ENCODE data around the gene FAM120A.

FAM120A gene

DNA sequence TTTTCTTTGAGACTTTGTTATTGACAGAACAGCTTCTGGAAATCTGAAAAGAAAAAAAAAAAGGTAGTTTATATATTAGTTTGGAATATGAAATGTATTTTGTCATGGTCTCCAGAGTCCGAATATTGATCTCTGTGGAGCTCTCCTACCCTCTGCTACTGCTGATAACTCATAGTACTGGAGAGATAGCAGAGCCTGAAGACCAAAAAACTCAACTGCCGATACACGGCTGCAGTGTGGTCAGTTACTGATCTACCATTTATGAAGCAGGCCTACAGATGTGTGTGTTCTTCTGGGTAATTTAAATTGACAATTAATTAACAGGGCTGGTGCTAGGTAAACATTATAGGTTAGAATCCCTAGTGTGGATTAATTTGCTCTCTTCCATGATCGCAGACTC lies 3.8 kb upstream of the FAM120A start:
- DNase-seq = no peak

DNA sequence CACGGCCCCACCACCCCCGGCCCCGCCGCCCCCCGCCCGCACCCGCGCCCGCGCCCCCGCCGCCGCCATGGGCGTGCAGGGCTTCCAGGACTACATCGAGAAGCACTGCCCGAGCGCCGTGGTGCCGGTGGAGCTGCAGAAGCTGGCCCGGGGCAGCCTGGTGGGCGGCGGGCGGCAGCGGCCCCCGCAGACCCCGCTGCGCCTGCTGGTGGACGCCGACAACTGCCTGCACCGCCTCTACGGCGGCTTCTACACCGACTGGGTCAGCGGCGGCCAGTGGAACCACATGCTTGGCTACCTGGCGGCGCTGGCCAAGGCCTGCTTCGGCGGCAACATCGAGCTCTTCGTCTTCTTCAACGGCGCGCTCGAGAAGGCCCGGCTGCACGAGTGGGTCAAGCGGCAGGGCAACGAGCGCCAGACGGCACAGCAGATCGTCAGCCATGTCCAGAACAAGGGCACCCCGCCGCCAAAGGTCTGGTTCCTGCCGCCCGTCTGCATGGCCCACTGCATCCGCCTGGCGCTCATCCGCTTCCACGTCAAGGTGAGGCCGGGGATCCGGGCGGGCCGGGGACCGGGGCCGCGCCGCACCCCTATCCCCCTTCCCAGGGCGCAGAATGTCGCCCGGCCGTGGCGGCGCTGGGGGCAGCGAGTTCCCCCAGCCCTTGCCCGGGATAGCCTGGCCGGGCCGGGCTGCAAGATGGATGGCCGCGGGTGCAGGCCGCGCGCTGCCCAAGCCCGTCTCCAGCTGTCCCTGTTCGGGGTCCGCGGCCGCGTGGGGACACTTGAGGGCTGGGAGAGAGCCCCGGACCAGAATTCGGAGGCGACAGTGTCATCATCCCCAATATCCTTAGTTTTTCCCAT lies 594 bp downstream of the FAM120A start:
- DNase-seq = peak; percentile 71

DNA sequence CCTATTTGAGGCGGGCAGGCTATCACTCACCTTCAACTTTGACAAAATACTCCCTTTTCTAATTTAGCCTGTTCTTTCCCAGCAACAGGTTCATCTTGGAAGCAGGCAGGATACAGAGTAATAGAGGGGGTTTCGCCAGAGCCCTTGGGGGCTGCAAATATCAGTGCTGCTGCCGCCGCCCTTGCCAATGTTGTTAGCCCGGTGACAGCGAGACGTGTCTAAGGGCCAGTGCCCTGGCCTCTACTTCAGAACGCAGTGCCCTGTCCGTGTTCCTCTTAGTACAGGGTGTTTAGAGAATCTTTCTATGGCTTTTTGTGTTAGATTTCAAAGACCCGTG lies 1.2 kb downstream of the FAM120A start:
- DNase-seq = peak; percentile 51

DNA sequence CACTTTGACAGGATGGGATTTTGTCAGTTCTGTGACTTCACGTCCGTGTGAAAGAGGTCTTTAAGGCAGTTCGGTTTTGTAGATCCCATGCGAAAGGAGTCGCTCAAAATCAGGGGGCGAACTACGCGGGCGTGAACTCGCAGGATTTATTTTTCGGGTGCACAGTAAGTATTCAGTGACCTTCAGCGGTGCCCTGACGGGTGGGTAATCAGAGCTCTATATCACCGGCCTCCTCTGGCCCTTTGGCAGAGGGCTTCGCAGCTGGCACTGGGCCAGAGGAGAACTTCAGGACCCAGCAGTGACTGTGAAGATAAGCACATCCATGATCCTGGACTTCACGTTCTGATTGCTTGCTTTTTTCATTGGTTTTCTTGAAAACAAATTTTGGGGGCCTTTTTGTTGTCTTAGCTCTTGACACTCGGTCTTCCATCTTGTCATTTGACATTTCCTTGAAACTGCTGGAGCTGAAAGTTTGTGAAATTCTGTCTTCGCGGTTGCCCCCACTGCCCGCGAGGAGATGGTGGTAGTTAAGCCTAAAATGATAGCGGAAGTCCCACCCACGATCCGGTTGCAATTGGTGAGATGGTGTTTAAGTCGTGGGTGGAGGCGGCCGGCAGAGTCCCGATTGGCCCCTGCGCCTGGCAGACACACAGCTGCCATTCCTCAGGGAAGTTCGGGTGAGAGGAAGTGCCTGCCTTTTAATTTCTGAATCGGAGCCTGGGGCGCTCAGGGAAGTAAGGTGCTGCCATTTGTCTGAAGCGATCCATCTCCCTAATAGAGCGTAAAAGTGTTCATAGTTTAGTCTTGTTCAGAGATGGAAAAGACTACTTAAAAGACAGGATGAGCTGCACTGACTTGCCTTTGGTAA lies 1.8 kb downstream of the FAM120A start, which contains the start of gene FAM120AOS:
FAM120AOS (minus strand) TSS at position 535 of the 868 bp plus-strand sequence. CDS start 872 bp downstream, outside the sequence.
- DNase-seq = peak; percentile 93

DNA sequence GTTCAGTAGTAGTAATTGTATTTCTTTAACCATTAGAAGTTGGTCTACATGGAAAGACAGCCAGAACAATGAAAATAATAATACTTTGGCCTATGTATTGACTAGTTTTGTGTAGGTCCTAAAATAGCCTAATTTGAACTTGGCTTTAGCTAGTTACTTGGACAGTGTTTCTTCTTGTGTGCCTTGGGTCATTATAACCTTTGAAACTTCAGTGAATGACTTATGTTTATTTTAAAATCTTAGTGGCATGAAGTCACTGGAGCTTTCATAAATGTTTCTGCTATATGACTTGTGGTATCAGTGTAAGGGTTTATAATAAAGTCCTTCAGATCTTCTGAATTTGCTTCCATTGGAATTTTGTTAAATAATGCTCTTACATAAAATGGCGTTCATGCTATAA lies 4.5 kb downstream of the FAM120A start:
- DNase-seq = no peak

DNA sequence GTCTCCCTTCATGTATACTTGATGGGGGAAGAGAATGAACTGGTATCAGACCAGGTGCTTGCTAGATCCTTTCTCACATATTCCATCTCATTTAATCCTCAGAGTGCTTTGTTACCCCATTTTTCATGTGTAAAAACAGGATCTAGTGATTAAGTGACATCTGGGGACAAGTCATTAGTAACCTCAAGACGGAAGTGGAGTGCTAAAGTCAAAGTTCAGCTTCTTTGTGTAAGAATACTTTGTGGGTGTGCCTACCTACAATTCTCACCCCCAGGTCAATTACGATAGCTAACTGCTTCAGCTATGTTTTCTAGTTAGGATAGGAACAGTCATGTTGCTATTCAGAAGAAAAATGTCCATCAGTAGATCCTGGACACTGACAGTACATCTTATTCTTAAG lies 5.0 kb downstream of the FAM120A start:
- DNase-seq = no peak

DNA sequence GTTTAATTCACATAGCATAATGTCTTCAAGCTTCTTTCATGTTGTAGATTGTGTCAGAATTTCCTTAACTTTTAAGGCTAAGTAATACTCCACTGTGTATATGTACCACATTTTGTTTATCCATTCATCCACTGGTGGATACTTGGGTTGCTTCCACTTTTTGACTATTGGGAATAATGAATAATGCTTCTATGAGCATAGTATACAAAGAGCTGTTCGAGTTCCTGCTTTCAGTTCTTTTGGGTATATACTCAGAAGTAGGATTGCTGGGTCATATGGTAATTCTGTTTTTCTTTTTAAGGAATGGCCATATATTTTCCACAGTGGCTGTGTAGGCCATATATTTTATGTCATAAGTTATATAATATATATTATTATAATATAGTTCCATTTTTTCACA lies 5.5 kb downstream of the FAM120A start:
- no peak for DNase-seq

DNA sequence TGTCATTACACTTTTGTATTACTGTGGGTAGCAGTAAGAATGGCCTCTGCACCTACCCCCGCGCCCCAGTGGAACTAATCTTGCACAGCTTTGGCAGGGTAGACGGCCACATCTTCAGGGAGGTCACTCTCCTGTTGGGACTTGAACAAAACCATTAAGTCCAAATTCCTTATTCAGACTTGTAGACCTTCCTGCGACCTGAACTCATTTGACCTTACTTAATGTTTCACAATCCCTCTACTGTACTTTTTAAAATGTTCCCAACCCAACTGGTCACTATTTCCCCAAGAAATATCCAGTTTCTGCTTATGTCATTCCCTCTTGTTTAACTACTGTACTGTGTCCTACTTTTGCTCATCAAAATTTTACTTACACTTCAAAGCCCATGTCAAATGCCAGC lies 7.2 kb downstream of the FAM120A start:
- no peak for DNase-seq

DNA sequence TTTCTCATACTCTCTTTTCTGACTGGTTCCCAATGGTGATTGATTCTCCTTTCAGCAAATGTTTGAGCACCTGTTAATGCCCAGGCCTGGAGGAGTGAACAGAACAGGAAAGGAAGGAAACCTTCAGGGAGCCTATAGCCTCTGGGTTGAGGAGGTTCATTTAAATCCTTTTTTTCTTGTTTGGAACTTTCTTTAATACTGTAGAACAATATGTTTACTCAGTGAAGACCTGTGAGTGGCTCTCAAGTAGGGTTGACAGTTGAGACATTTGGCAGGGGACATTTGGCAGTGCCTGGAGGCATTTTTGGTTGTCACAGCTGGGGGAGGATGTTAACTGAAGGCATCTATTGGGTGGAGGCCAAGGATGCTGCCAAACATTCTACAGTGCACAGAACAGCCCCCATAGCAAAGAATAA lies 8.0 kb downstream of the FAM120A start:
- no peak for DNase-seq

DNA sequence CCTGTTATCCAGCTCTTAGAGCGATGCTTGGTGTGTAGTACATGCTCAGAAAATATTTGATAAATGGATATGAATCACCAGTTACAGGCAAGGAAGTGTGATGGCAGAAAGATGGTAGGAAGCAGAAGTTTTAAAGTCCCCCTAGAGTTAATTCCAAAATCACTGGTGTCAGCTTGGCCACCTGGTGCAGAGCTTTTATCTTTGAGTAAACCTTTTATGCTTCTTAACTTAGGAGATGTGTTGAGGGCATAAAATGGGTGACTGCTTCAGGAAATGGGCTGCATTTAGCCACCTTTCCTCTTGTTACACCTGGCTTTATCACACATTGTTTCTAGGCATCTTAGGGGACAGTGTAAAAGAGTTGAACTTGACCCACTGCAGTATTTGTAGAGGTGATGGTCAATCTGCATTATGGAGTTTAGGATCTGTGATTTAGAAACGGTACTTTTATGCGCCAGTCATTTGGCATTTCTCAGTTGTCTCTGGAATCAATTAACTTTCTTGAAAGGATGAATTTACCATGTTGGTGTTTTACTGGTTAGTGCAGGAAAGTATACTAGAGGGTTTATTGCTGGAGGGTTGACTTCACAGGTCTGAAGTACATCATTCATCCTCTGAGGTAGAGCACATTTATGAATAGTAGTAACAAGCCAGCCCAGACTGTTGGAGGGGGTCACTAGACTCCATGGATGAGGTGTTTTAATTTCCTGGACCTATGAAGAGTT lies 9.4 kb downstream of the FAM120A start:
- no peak for DNase-seq

DNA sequence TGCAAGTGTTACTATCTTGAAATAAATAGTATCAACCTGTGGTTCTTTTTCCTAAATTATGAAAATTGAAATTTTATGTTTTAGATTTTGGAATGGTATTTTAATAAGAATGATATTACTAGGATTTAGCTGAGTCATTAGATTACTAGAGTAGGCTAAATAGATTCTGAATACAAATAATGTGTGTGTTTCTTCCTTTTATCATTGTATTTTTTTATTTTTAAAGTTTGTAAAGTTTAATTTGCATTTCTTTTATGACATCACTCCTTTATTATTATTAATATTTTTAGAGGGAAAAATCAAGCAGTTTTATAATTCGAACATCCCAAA lies 9.9 kb downstream of the FAM120A start:
- no peak for DNase-seq

DNA sequence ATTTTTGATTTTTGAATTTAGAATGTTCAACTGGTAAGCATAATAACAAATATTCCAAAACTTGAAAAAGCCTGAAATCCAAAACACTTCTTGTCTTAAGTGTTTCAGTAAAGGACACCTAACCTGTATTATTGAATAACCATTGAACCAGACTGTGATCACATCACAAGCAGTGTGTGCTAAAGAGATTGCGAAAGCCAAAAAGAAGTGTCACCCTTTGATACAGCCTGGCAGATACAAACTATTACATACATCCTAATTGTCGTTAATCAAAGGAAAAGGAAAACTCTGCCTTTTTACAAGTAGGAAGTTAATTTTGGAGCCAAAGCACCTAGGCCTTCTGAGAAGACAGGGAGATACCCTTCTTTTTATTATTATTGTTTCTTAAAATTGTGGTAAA lies 10.3 kb downstream of the FAM120A start:
- no peak for DNase-seq

DNA sequence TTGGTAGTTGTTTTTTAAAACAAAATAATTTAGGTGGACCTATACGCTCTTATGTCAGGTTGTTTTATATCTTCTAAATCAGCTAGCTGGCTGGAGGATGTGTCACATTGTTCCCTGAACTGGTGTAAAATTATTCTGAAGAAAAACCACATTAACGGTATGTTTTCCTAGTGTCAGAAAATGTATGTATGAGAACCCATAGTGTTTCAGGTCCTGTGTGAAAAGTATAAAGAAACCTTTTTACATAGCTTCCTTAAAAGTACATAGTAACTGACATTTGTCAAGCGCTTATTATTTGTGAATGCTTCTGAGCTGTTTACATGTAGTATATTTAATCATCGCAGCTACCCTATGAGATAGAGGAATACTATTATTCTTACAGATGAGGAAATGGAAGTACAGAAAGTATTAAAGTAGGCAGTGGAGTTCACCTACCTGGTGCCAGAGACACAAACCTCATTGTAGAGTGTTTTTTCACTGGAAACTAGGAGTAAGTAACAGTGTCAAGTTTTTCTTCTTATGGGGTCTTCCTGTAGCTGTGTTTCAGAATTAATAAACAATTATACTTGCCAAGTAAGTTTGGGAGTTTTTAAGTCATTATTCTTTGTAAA lies 12.3 kb downstream of the FAM120A start:
- no peak for DNase-seq

DNA sequence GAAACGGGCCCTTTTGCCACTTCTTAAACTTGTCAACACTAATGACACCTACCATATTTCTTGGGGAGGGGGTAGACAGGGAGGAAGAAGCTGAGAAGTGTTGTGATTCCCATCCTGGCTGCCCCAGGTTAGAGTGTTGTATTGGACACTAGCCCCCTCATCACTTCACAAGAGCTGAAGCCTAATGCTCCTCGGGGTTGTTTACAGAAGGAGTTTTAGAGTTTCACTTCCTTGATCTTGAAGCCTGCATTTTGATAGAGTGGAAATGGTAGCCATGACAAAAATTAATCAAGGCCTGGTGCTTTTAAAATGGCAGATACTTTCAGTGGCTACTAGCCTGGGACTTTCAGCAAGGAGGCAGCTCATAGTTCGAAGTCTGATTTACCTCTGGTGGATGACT lies 12.9 kb downstream of the FAM120A start:
- DNase-seq = peak; percentile 25

DNA sequence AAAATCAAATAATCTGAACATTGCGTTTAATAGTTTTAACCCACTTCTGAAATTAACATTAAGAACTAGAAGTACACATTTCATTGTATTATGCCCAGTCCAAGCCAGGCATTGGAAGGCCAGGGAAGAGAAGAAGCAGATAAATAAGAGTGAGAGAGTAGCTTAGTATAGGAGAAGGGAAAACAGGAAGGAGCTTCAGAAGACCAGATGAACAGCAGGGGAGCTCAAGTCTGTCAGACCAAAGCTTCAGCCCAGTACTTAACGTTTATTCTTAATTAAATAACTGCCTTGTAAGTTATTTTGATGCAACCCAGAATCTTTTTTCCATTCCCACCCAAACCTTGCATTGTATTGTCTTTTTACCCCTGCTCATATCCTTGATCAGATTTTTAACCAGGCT lies 13.4 kb downstream of the FAM120A start:
- DNase-seq = no peak

DNA sequence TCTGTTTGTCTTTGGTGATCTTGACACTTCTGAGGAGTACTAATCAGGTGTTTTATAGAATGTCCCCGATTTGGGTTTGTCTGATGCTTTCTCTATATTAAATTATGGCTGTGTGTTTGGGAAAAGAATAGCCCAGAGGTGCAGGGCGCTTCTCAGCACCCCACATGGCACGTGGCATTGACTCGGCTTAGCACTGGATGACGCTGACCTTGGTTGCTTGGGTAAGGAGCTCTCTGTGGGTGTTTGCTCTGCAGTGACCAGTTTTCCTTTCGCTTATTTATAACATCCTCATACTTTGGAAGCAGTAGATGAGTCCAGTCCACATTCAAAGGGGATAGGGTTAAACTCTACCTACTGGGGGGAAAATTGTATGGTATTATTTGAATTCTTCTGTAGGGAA lies 14.4 kb downstream of the FAM120A start:
- no peak for DNase-seq

DNA sequence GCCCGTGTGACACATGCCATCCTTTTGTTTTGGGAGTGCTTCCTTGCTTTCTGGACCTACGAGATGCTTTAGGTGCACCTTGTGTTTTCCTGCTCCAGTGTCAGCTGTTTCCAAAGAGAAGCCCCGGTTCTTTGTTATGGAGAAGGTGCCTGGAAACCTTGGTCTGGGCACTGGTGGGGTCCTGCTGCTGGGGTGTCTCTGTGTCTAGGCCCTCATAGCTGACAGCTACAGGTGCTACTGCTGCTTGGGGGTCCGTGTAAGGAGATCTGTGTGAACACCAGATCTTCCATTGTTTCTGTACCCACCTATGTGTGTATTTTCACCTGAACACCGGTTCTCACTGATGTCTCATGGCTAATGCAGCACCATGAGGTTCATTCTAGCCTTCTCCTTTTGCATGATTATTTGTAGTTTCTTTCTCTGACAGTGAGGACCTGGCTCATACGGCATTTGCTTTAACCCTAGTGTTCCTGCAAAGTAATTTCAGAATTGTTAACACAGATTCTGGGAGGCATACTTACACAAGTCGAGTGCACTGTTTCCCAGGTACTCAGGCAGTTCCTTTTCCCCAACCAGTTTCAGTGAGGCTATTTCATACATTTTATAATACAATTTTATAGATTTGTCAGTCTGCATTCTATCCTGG lies 15.1 kb downstream of the FAM120A start:
- peak; percentile 29 for DNase-seq

DNA sequence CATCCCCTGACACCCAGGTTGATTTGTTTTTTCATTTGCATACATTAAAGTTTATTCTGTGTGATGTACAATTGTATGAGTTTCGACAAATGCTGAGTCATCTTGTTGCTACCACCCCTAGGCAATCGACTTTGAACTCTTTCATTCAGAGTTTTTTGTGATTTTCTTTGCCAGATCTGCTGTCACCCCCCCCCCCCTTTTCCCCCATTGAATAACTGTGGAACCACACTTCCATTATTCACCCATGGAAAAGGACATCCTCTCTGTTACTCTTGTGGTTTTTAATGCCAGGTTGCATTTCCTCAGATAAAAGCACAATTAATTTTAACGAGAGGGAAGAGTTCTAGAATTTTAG lies 15.6 kb downstream of the FAM120A start:
- peak; percentile 29 for DNase-seq

DNA sequence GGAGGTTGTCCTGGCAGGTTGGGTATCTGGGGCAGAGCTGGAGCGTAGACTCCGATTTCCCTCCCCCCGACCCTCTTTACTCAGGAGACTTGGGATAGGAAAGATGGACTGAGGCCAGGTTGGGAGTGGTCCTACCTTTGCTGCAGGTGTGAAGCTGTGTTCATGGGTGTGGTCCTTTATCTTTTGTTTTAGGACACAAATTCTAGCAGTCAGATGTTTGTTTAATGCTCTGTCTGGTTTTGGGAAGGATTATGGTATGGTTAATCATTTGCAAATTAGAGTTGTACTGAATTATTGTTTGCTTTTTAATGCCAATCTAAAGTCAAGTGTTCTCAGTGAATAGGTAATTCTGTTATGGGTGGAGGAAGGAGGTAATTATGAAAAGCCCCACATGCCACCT lies 16.0 kb downstream of the FAM120A start:
- DNase-seq = peak; percentile 35

DNA sequence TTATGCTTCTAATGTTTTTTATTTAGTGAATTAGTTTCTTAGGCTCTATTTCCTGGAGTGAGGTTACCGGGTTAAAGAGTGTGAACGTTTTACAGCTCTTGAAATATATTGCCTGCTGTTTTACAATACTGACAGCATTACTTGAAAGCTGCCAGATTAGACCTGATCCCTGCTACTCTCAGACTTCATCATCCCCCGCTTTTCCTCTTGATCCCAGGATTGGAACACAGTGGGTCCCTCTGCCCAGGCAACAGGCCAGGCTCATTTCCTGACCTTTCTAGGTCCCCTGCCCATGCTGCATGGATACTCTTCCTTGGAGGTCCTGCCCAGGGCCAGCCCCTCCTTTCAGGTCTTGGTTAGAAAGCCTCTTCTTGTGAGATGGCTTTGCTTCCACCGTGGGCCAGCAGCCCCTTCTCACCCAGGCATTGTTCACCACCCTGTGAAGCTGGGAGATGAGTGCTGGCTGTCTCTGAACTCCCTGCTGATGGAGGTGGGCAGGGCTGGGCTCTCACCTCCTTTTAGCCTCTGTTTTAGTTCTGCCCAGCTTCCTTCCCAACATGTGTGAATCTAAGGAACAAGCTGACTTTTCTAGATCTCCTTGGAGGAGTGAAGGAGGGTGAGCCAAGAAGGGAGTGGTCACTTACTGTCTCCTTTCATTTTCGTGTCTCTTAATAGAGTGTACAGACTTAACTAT lies 17.4 kb downstream of the FAM120A start:
- no peak for DNase-seq

DNA sequence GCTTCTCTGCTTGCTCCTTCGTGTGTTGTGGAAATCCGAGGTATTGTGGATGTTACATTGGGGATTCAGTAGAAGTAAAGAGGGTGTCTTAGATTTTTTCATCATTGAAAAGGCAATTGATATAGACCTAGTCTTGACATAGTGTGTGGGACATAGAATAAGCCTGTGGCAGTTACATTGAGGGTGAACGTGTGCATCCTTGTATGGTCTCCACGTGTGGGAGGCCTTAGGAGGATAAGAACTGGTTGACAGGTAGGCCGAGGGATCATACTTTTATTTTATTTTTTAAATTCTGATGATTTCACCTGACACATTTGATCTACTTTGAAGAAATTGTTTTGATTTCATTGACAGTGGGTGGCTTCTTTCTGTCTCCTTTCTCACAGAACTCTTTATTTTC lies 18.9 kb downstream of the FAM120A start:
- no peak for DNase-seq

DNA sequence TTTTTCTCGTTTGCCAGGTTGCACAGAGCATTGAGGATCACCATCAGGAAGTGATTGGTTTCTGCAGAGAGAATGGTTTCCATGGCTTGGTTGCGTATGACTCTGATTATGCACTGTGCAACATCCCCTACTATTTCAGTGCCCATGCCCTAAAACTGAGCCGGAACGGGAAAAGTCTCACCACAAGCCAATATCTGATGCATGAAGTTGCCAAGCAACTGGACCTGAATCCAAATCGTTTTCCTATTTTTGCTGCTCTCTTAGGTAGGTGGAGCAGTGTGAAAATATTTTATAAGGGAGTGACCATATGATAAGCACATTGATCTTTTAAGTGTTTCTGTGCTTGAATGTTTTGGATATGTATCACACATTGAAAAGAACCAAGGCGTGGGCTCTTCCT lies 19.6 kb downstream of the FAM120A start:
- DNase-seq = no peak
